H9 (cell line): ENCODE measurements around the gene DBH. TPM values are rescaled to one million over a fixed set of nuclear protein-coding genes. Genes with fewer than 3 reads are reported as not detected.

Experiments
- DNase-seq: peaks from one replicate; pipeline ENCODE4 v3.0.0-alpha.2; 2017
- H2AFZ ChIP-seq: one replicate; pipeline ENCODE4 v1.6.1; 2013; ENCODE audit warnings: mild to moderate bottlenecking, low read length, control low read depth, moderate library complexity
- H2AK5ac ChIP-seq: 2 replicates; pipeline ENCODE4 v1.6.1; 2013; ENCODE audit warnings: low read length, control low read depth, mixed read lengths; ENCODE audit not compliant: insufficient read length
- H2BK120ac ChIP-seq: one replicate; pipeline ENCODE4 v1.6.1; 2013; ENCODE audit warnings: low read depth, mild to moderate bottlenecking, low read length, control low read depth, inconsistent platforms; ENCODE audit not compliant: poor library complexity, severe bottlenecking
- H2BK12ac ChIP-seq: 2 replicates; pipeline ENCODE4 v1.6.1; 2013; ENCODE audit warnings: low read length, control low read depth, mixed read lengths, low read depth; ENCODE audit not compliant: insufficient read length
- H2BK15ac ChIP-seq: 2 replicates; pipeline ENCODE4 v1.6.1; 2013; ENCODE audit warnings: low read depth, low read length, control low read depth
- H2BK20ac ChIP-seq: one replicate; pipeline ENCODE4 v1.6.1; 2013; ENCODE audit warnings: low read depth, mild to moderate bottlenecking, low read length, control low read depth, inconsistent platforms; ENCODE audit not compliant: poor library complexity, severe bottlenecking
- H2BK5ac ChIP-seq: 2 replicates; pipeline ENCODE4 v1.6.1; 2013; ENCODE audit warnings: low read length, control low read depth, mixed read lengths; ENCODE audit not compliant: insufficient read length
- H3K14ac ChIP-seq: 2 replicates; pipeline ENCODE4 v1.6.1; 2013; ENCODE audit warnings: low read length, control low read depth; ENCODE audit not compliant: insufficient read depth
- H3K18ac ChIP-seq: 2 replicates; pipeline ENCODE4 v1.6.1; 2013; ENCODE audit warnings: low read depth, mild to moderate bottlenecking, mixed read lengths, low read length, control low read depth; ENCODE audit not compliant: insufficient read length
- H3K23ac ChIP-seq: 2 replicates; pipeline ENCODE4 v1.6.1; 2013; ENCODE audit warnings: low read length, control low read depth, mixed read lengths, low read depth; ENCODE audit not compliant: insufficient read length
- H3K23me2 ChIP-seq: 2 replicates; pipeline ENCODE4 v1.6.1; 2013; ENCODE audit warnings: low read depth, mild to moderate bottlenecking, mixed read lengths, low read length, control low read depth; ENCODE audit not compliant: insufficient read length, poor library complexity, severe bottlenecking
- H3K27ac ChIP-seq: 2 replicates; pipeline ENCODE4 v1.5.1; 2013; ENCODE audit warnings: low read length, control low read depth, mixed read lengths, low read depth; ENCODE audit not compliant: insufficient read length
- H3K27me3 ChIP-seq: 2 replicates; pipeline ENCODE4 v1.6.1; 2013; ENCODE audit warnings: low read length, control low read depth, inconsistent platforms; ENCODE audit not compliant: insufficient read depth
- H3K4ac ChIP-seq: 2 replicates; pipeline ENCODE4 v1.6.1; 2013; ENCODE audit warnings: low read depth, mild to moderate bottlenecking, control low read depth, inconsistent platforms, low read length, moderate library complexity
- H3K4me1 ChIP-seq: 2 replicates; pipeline ENCODE4 v1.6.1; 2013; ENCODE audit warnings: low read length, control low read depth, inconsistent platforms; ENCODE audit not compliant: insufficient read depth
- H3K4me2 ChIP-seq: 2 replicates; pipeline ENCODE4 v1.6.1; 2013; ENCODE audit warnings: low read length, control low read depth, mixed read lengths; ENCODE audit not compliant: insufficient read length, insufficient read depth
- H3K56ac ChIP-seq: 2 replicates; pipeline ENCODE4 v1.6.1; 2013; ENCODE audit warnings: low read depth, mild to moderate bottlenecking, mixed read lengths, low read length, control low read depth; ENCODE audit not compliant: insufficient read length
- H3K79me1 ChIP-seq: 2 replicates; pipeline ENCODE4 v1.6.1; 2013; ENCODE audit warnings: low read depth, mild to moderate bottlenecking, moderate library complexity, low read length, control low read depth, inconsistent platforms; ENCODE audit not compliant: insufficient read depth, poor library complexity, severe bottlenecking
- H3K79me2 ChIP-seq: 2 replicates; pipeline ENCODE4 v1.6.1; 2013; ENCODE audit warnings: low read length, control low read depth, inconsistent platforms; ENCODE audit not compliant: insufficient read depth
- H3K9ac ChIP-seq: 2 replicates; pipeline ENCODE4 v1.6.1; 2013; ENCODE audit warnings: low read length, control low read depth, mixed read lengths; ENCODE audit not compliant: insufficient read length; ENCODE audit errors: extremely low read depth
- H3K9me3 ChIP-seq: one replicate; pipeline ENCODE4 v1.6.1; 2013; ENCODE audit warnings: low read depth, low read length, inconsistent platforms; ENCODE audit not compliant: control insufficient read depth
- H3T11ph ChIP-seq: one replicate; pipeline ENCODE4 v1.6.1; 2013; ENCODE audit warnings: mild to moderate bottlenecking, low read length, control low read depth, inconsistent platforms
- H4K20me1 ChIP-seq: one replicate; pipeline ENCODE4 v1.6.1; 2013; ENCODE audit not compliant: control insufficient read depth, insufficient read length, insufficient read depth
- H4K5ac ChIP-seq: 2 replicates; pipeline ENCODE4 v1.6.1; 2013; ENCODE audit warnings: low read depth, mild to moderate bottlenecking, mixed read lengths, low read length, control low read depth; ENCODE audit not compliant: insufficient read length
- H4K8ac ChIP-seq: replicated peaks from 2 replicates; pipeline ENCODE4 v1.6.1; 2013; ENCODE audit warnings: low read length, control low read depth, mixed read lengths, low read depth; ENCODE audit not compliant: insufficient read length
- H4K91ac ChIP-seq: 2 replicates; pipeline ENCODE4 v1.6.1; 2013; ENCODE audit warnings: low read depth, mild to moderate bottlenecking, moderate library complexity, mixed read lengths, low read length, control low read depth; ENCODE audit not compliant: insufficient read length
- H3K27ac Mint-ChIP-seq, 3 experiments: 2 replicates in 2 of 3; 3 replicates in 1 of 3; pipeline ENCODE4 v1.8.0; 2020 to 2021; ENCODE audit warnings: mixed read lengths in 3 of 3, mild to moderate bottlenecking in 1 of 3, moderate library complexity in 1 of 3
- H3K27me3 Mint-ChIP-seq: 2 replicates; pipeline ENCODE4 v1.8.0; 2021; ENCODE audit warnings: low read depth, mild to moderate bottlenecking, moderate library complexity, mixed read lengths
- H3K36me3 Mint-ChIP-seq, 3 experiments: 2 replicates in 2 of 3; 3 replicates in 1 of 3; pipeline ENCODE4 v1.8.0; 2020 to 2021; ENCODE audit warnings: low read depth in 3 of 3, mixed read lengths in 3 of 3; ENCODE audit not compliant: insufficient read depth in 1 of 3
- H3K4me1 Mint-ChIP-seq, 2 experiments: 2 replicates each; pipeline ENCODE4 v1.8.0; 2020; ENCODE audit warnings: mixed read lengths in 2 of 2
- H3K4me3 Mint-ChIP-seq, 2 experiments: 2 replicates in 1 of 2; 3 replicates in 1 of 2; pipeline ENCODE4 v1.8.0; 2020 to 2021; ENCODE audit warnings: mild to moderate bottlenecking in 2 of 2, mixed read lengths in 2 of 2, moderate library complexity in 1 of 2
- H3K9me3 Mint-ChIP-seq, 2 experiments: 2 replicates in 1 of 2; 3 replicates in 1 of 2; pipeline ENCODE4 v1.8.0; 2020; ENCODE audit warnings: mild to moderate bottlenecking in 2 of 2, mixed read lengths in 2 of 2, moderate library complexity in 1 of 2
- CTCF ChIP-seq: fragments of 200-600 bp; sonication (generic); conservative IDR thresholded peaks from 3 replicates; pipeline ENCODE4 v1.8.0; 2021; ENCODE audit warnings: antibody characterized with exemption, mild to moderate bottlenecking
- WGBS: extraction: QIAGEN DNeasy Blood & Tissue Kit; methylation state at CpG from one replicate; pipeline ENCODE4 v1.1.7; 2013; ENCODE audit warnings: missing lambda C conversion rate, low lambda C conversion rate, mixed read lengths; ENCODE audit not compliant: insufficient read length; ENCODE audit errors: extremely low coverage; 5-methylcytosine and 5-hydroxymethylcytosine counted together
- total RNA-seq: library from RNA; stranded (reverse); gene quantifications from 2 replicates; pipeline ENCODE4 v1.2.1, GENCODE V29; 2021

The DBH gene
- total RNA-seq, 1 experiment from 2014 or later = not detected

DNA sequence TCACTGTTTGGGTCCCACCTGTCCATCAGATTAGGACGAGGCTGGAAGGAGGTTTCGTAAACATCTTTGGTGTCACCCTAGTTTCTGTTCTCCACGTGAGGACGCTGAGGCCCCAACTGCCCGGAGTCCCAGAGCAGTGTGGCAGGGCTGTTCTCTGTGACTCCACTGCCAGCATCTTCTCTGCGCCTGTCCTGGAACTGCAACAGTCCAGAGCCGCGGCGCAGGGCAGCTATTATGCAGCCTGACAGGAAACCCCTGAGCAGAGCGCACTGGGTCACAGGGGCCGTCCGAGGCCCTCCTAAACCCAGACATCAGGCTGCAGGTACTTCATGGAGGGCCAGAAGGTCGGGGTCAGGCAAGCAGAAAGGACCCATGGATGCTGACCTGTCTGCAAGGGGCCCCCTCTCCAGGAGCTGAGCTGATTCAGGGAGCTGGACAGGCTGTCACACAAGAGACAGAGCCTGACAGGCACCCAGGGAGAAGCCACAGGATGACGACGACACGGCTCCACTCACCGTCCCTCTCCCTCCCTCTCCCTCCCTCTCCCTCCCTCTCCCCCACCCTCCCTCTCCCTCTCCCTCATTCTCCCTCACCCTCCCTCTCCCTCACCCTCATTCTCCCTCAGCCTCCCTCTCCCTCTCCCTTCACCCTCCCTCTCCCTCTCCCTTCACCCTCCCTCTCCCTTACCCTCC is 31.7 kb downstream of the DBH start:
- no peak for DNase-seq
- H3K27ac Mint-ChIP-seq = no peak overlapping the region

More for the DNA sequence above, 31.7 kb downstream of the DBH start:
- Histone ChIP-seq H2BK5ac (no peak overlapping the region), H2BK20ac (no peak overlapping the region), H3T11ph (no peak overlapping the region), H2BK15ac (no peak overlapping the region), H2BK120ac (no peak overlapping the region), H3K23me2 (no peaks in the 10 kb centered on the region), H2AFZ (no peak overlapping the region), H4K91ac (no peak overlapping the region), H4K20me1 (no peaks in the 10 kb centered on the region), H3K79me2 (no peaks in the 10 kb centered on the region), H3K4me2 (no peak overlapping the region), H4K5ac (no peak overlapping the region), H3K27me3 (no peaks in the 10 kb centered on the region), H3K18ac (no peak overlapping the region), H2AK5ac (no peak overlapping the region), H3K4ac (no peak overlapping the region), H3K23ac (no peak overlapping the region), H3K4me1 (no peaks in the 10 kb centered on the region), H3K9ac (no peak overlapping the region), H3K56ac (no peak overlapping the region), H3K27ac (no peak overlapping the region), H3K14ac (no peak overlapping the region; the same call in 1 of the 2 replicates), H3K9me3 (no peaks in the 10 kb centered on the region), H3K79me1 (no peaks in the 10 kb centered on the region), H4K8ac (no peak overlapping the region), H2BK12ac (no peak overlapping the region)
- peaks cover 3% of the 10 kb centered on the region for H3K27me3 Mint-ChIP-seq
- H3K4me3 Mint-ChIP-seq = no peak overlapping the region
- no peak for TF ChIP-seq CTCF
- no CpG with 5 or more reads among the region's 17 CpGs for WGBS
- H3K9me3 Mint-ChIP-seq = peaks cover 2 to 8% of the 10 kb centered on the region in 2 experiments; a peak in 3 of 5 replicates
- peaks cover 3 to 12% (median 6%) of the 10 kb centered on the region in 3 experiments; a peak in 6 of 7 replicates for H3K36me3 Mint-ChIP-seq
- peaks cover 2 to 10% of the 10 kb centered on the region in 2 experiments; a peak in 2 of 4 replicates for H3K4me1 Mint-ChIP-seq
